Heart right ventricle (tissue), 16 donors: ENCODE data around the gene TRNAU1AP. TPM values are rescaled to one million over a fixed set of nuclear protein-coding genes. Genes with fewer than 3 reads are reported as not detected.
A peak's percentile ranks its signal among the peaks of the same experiment; 100 is the strongest.
"Not testable (repeated sequence)": the region's sequence is repeated elsewhere in the genome, so short reads cannot be mapped to it uniquely, and the experiment has no call there.

ENCODE experiments used
- ATAC-seq, 8 donors: fragments of 200-7000 bp; cut with Tn5 transposase; one replicate each; pipeline ENCODE4 v1.9.1; 2020; ENCODE audit warnings: mild to moderate bottlenecking in 8 of 8, moderate library complexity in 8 of 8, moderate number of reproducible peaks in 1 of 8
- DNase-seq, 2 donors: peaks; one replicate each; pipeline ENCODE4 v3.0.0-alpha.2; 2020
- H3K27ac ChIP-seq, 10 donors: fragments of 200-600 bp; sonication (generic) in 2 of 10; one replicate each; pipeline versions ENCODE4 v1.5.0 to v1.8.0; 2020 to 2022; ENCODE audit warnings: mild to moderate bottlenecking in 3 of 10
- H3K27me3 ChIP-seq, 7 donors: fragments of 200-600 bp; one replicate each; pipeline ENCODE4 v1.8.0; 2021 to 2022; ENCODE audit warnings: mild to moderate bottlenecking in 2 of 7
- H3K36me3 ChIP-seq, 9 donors: fragments of 200-600 bp; sonication (generic) in 1 of 9; one replicate each; pipeline versions ENCODE4 v1.5.0 to v1.8.0; 2020 to 2022; ENCODE audit warnings: mild to moderate bottlenecking in 2 of 9
- H3K4me1 ChIP-seq, 9 donors: fragments of 200-600 bp; sonication (generic) in 1 of 9; one replicate each; pipeline versions ENCODE4 v1.5.0 to v1.8.0; 2020 to 2022; ENCODE audit warnings: mild to moderate bottlenecking in 4 of 9
- H3K4me3 ChIP-seq, 10 donors: fragments of 200-600 bp; sonication (generic) in 2 of 10; one replicate each; pipeline versions ENCODE4 v1.5.0 to v1.8.0; 2020 to 2022; ENCODE audit warnings: mild to moderate bottlenecking in 7 of 10, moderate library complexity in 2 of 10
- H3K9me3 ChIP-seq, 11 donors: fragments of 200-600 bp in 10 of 11; sonication (generic) in 2 of 11; one replicate each; pipeline versions ENCODE4 v1.5.0 to v1.8.0; 2013 to 2022; ENCODE audit warnings: mild to moderate bottlenecking in 2 of 11, control low read depth in 1 of 11, moderate library complexity in 1 of 11
- WGBS, 2 donors: extraction: QIAGEN DNeasy Blood & Tissue Kit; methylation state at CpG; one replicate each; pipeline ENCODE4 v1.1.7; 2013; ENCODE audit warnings: inconsistent platforms in 1 of 2; 5-methylcytosine and 5-hydroxymethylcytosine counted together
- intact Hi-C, 10 donors: fragments of 100-400 bp; cut with DNase I; formaldehyde crosslinking; loops; one replicate each; pipeline versions ENCODE4 v1.11.1 to v1.14.2; 2022
- polyA plus RNA-seq, 2 donors: library from polyadenylated mRNA; stranded (reverse); fragments of 200-250 nt; gene quantifications; one replicate each; pipeline ENCODE4 v1.2.3, GENCODE V29; 2013
- total RNA-seq, 10 donors: library from RNA; stranded (reverse); fragmentation: NEBNext Ultra II Directional in 3 of 10; extraction: Animal tissue kit (Norgen Biotek cat#: 25700) in 3 of 10; gene quantifications; one replicate each; pipeline versions ENCODE4 v1.2.1 to v1.2.4, GENCODE V29; 2021 to 2023
- TF ChIP-seq, protein P1 (sequence below), 9 donors: fragments of 200-600 bp; sonication (generic) in 2 of 9; IDR thresholded peaks; one replicate each; pipeline versions ENCODE4 v1.5.0 to v1.8.0; 2021 to 2022; ENCODE audit warnings: antibody characterized with exemption in 9 of 9, mild to moderate bottlenecking in 5 of 9, moderate library complexity in 1 of 9
- donor health status: Arrhythmogenic right ventricular cardiomyopathy.
- donor health status: ischemic (EF 13 %, LVEDD 7.1; RV severe dilation, severe dysfunction).
- donor health status: healthy with polysubstance abuse.
- donor health status: DM: no; HTN: yes; CAD: no.
- donor health status: DM: no; HTN: no; CAD: no.
- donor health status: ischemic (EF 25% LVEDD 6.9; RV normal size, moderate dysfunction).
- donor health status: ischemic (EF 25% LVEDD 5.7; RV mildly dilated, moderate dysfunction).
- donor health status: healthy.
- donor health status: DM: yes; HTN: yes; CAD: no.
- donor health status: Ischemic cardiomyopathy.
- donor health status: ischemic (EF 35%, LVEDD 5.7; RV mildly dilated, moderate dysfunction).
- donor health status: nonischemic (EF 11% LVEDD 7.7; RV severe dilation, severe dysfunction).
- donor health status: DM: yes; HTN: yes; CAD: no.
- donor health status: PGD.
- donor health status: ischemic (EF 29% LVEDD 5.4; RV normal size, mild dysfunction).
- donor health status: nonischemic (EF 23%, LVEDD 6.1; RV moderate dilation, normal function).

TRNAU1AP gene
- total and polyA plus RNA-seq, 12 donors = 13.1 to 21.4 (median 16.5) TPM

DNA sequence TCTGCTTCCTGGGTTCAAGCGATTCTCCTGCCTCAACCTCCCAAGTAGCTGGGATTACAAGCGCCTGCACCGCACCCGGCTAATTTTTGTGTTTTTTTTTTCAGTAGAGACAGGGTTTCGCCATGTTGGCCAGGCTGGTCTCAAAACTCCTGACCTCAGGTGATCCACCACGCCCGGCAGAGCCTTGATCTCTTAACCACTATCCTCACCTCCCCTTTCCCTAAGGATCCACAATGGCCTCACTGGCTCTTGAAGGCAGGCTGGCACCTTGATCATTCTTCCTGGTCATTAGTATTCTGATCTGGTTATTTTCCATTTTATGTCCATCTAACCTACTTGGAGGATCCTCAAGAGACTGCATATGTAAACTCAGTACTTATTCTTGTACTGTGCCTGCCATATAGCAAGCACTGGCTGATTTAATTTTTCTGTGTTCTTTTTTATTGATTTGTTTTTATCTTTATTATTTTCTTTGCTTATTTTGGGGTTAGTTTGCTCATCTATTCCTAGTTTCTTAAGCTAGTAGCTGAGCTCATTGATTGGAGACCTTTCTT, 40.8 kb upstream of the TRNAU1AP start:
- no peaks in the 10 kb centered on the region for H3K9me3 ChIP-seq
- DNase-seq (no peak), ATAC-seq (no peak)
- H3K4me3 ChIP-seq = no peak overlapping the region
- no peaks in the 10 kb centered on the region for H3K27me3 ChIP-seq
- no peak overlapping the region for H3K27ac ChIP-seq
- peaks cover 6 to 62% (median 38%) of the 10 kb centered on the region in 9 donors for H3K4me1 ChIP-seq
- TF ChIP-seq, protein P1, sequence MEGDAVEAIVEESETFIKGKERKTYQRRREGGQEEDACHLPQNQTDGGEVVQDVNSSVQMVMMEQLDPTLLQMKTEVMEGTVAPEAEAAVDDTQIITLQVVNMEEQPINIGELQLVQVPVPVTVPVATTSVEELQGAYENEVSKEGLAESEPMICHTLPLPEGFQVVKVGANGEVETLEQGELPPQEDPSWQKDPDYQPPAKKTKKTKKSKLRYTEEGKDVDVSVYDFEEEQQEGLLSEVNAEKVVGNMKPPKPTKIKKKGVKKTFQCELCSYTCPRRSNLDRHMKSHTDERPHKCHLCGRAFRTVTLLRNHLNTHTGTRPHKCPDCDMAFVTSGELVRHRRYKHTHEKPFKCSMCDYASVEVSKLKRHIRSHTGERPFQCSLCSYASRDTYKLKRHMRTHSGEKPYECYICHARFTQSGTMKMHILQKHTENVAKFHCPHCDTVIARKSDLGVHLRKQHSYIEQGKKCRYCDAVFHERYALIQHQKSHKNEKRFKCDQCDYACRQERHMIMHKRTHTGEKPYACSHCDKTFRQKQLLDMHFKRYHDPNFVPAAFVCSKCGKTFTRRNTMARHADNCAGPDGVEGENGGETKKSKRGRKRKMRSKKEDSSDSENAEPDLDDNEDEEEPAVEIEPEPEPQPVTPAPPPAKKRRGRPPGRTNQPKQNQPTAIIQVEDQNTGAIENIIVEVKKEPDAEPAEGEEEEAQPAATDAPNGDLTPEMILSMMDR (IDR thresholded peaks at IDR 0.05) = no peak
- intact Hi-C loops = loop anchor here in 2 of 10 donors (10.0 kb wide), 2 partner anchors 83 to 363 kb away; partner anchors contain the start of gene RAB42 (in 1 of the 2)
- WGBS, 2 donors = 88 to 95% methylated on average over 7 of the region's 7 CpGs
- peaks cover 0 to 85% (median 52%) of the 10 kb centered on the region in 9 donors for H3K36me3 ChIP-seq

DNA sequence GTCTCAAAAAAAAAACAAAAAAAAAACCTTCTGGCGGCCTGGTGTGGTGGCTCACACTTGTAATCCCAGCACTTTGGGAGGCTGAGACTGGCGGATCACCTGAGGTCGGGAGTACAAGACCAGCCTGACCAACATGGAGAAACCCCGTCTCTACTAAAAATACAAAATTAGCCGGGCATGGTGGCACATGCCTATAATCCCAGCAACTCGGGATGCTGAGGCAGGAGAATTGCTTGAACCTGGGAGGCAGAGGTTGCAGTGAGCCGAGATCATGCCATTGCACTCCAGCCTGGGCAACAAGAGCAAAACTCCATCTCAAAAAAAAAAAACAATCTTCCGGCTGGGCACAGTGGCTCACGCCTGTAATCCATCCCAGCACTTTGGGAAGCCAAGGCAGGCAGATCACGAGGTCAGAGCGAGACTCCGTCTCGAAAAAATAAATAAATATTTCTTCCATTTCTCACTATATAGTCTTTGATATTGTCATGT, 38.4 kb upstream of the TRNAU1AP start:
- 95% methylated on average over 13 of the region's 13 CpGs for WGBS, 2 donors
- intact Hi-C loops = loop anchor here in 2 of 10 donors (10.0 kb wide), 2 partner anchors 80 to 360 kb away; partner anchors contain the start of gene RAB42 (in 1 of the 2)
- peaks cover 2 to 55% (median 26%) of the 10 kb centered on the region in 9 donors for H3K4me1 ChIP-seq
- H3K4me3 ChIP-seq, ATAC-seq, H3K27ac ChIP-seq, DNase-seq, H3K9me3 ChIP-seq, H3K27me3 ChIP-seq: not testable (repeated sequence)
- H3K36me3 ChIP-seq = peaks cover 0 to 64% (median 38%) of the 10 kb centered on the region in 9 donors

- H3K4me3 ChIP-seq = no peak overlapping the region
- no peak for DNase-seq
- TF ChIP-seq, protein P1 (IDR thresholded peaks at IDR 0.05) = no peak
- no peak overlapping the region for H3K27ac ChIP-seq
- H3K36me3 ChIP-seq = peaks cover 0 to 44% (median 22%) of the 10 kb centered on the region in 9 donors
- 97 to 100% methylated on average over 1 of the region's 1 CpG for WGBS, 2 donors
- intact Hi-C loops = loop anchor here in 9 of 10 donors (5.0 to 10.0 kb wide), 5 partner anchors 36 to 361 kb away; partner anchors contain the start of genes TRNAU1AP (in 2 of the 9) and RAB42 (in 1 of the 9)
- H3K27me3 ChIP-seq = no peaks in the 10 kb centered on the region
- peaks cover 2 to 36% (median 15%) of the 10 kb centered on the region in 9 donors for H3K4me1 ChIP-seq
- ATAC-seq = no peak
- no peaks in the 10 kb centered on the region for H3K9me3 ChIP-seq
These were observed 36.3 kb upstream of the TRNAU1AP start for GRCh38 chr1:28516518-28516956.

GRCh38 chr1:28517649-28517999, 35.3 kb upstream of the TRNAU1AP start:
- ATAC-seq (peak in 6 of 8 donors; percentile 3 to 29 (median 20)), DNase-seq (no peak)
- peaks cover 0 to 33% (median 14%) of the 10 kb centered on the region in 9 donors for H3K36me3 ChIP-seq
- peak overlapping the region in 9 of 10 donors; percentile 53 to 84 (median 67) for H3K4me3 ChIP-seq
- H3K4me1 ChIP-seq = peaks cover 2 to 25% (median 13%) of the 10 kb centered on the region in 9 donors
- H3K9me3 ChIP-seq = no peaks in the 10 kb centered on the region
- 13 to 19% methylated on average over 7 of the region's 7 CpGs for WGBS, 2 donors
- TF ChIP-seq, protein P1 (IDR thresholded peaks at IDR 0.05) = no peak
- H3K27me3 ChIP-seq = no peaks in the 10 kb centered on the region
- intact Hi-C loops = loop anchor here in 9 of 10 donors (1.0 to 10.0 kb wide), 6 partner anchors 35 to 360 kb away; partner anchors contain the start of genes TRNAU1AP (in 2 of the 9) and RAB42 (in 1 of the 9)
- H3K27ac ChIP-seq = peak overlapping the region in 7 of 10 donors; percentile 65 to 92 (median 82)
